Inflammatory macrophage treated with lipopolysaccharide for 4 hours (primary cell): ENCODE results near the gene LKAAEAR1.

ENCODE experiments used
- DNase-seq: peaks from one replicate; pipeline ENCODE4 v3.0.0-alpha.2; 2020

Gene LKAAEAR1

DNA sequence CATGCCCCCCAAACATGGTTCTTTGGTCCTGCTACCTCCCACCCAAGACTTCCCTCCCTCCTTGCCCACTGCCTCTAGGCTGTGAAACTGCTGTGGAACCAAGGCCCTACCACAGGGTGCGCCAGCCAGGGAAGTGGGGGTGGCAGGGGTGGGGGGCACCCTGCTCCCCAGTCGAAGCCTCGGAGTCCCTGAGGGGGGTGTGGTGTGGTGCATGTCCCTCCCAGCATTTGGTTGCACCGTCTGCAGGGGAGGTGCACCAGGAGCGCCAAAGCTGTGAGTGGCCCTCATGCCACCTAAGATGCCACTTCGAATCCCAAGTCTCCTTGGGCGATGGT is 6.7 kb downstream of the LKAAEAR1 start:
- no peak for DNase-seq

DNA sequence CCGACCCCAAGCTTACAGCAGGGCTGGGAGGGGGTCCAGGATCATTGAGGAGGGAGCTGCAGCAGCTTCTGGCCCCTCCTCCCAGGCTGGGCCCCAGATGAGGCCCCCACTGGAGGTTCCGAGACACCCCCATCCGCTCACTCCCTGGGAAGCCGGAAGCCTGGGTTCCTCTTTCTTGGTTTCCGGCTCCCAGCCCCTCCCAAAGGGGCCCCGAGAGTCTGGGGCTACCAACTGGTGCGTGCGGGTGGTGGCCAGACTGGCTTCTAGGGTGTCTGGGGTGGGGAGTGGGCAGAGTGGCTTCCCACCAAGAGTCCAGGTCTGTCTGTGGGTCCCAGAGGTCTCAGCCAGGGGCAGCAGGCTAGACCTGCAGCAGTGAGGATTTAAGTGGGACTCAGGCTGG is 7.1 kb downstream of the LKAAEAR1 start:
- peak; percentile 51 for DNase-seq

DNA sequence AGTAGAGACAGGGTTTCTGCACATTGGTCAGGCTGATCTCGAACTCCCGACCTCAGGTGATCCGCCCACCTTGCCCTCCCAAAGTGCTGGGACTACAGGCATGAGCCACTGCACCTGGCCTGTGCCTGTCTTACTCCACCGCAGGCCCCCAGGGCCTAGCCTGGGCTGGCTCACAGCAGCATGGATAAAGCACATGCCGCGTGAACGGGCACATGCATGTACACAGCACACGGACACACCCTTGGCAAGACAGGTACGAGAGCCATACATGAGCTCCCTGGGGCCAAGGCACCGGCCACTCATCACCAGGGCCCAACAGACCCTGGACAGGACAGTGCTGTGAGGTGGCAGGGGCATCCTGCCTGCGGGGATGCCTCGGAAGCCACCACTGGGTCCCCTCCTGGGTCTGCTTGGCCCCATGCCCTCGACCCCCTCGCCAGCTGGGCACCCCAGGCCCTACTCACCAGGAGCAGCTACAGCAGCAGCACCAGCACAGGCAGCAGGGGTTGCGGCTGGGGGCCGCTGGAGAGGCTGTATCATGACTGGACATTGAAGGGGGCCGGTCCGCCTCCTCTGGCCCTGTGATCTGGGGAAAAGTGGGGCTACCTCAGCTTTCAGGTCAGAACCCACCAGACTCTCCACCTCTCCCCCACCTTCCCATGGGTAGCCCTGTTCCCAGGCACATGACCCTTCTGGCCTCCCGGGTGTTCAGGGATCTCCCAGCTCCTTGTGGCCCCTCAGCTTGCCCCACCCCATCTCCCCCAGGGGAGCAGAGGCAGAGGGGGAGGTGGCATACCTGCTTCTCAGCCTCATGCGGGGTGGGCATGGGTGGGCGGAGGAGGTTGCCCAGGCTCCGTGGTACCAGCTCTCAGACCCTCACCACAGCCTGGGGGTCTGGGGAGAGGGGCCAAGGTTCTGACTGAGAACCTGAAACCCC is 7.9 kb downstream of the LKAAEAR1 start:
- DNase-seq = no peak

DNA sequence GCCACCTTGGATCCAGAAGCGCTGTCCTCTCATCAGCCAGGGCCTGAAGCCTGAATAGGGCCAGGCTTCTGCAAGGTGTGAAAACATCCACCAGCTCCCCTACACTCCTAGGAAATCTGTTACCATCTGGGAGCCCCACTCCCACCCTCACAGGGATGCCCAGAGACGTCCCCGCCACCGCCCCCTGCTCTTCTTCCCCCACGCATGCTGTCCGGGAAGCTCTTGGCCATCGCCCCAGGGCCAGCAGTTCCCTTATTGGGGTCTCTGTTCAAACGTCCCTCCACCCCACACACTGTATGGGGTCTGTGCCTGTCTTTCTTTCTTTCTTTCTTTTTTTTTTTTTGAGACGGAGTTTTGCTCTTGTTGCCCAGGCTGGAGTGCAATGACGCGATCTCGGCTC is 8.6 kb downstream of the LKAAEAR1 start:
- no peak for DNase-seq

DNA sequence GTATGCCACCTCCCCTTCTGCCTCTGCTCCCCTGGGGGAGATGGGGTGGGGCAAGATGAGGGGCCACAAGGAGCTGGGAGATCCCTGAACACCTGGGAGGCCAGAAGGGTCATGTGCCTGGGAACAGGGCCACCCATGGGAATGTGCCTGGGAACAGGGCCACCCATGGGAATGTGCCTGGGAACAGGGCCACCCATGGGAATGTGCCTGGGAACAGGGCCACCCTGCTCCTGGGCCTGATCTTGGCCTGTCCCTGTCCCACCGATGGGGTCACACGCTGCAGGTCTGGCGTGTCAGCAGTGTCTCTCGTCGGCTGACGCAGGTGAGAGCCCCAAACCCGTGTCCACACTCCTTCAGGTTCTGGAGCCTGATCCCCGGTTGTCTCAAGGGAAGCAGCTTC is 9.2 kb downstream of the LKAAEAR1 start:
- DNase-seq = no peak

DNA sequence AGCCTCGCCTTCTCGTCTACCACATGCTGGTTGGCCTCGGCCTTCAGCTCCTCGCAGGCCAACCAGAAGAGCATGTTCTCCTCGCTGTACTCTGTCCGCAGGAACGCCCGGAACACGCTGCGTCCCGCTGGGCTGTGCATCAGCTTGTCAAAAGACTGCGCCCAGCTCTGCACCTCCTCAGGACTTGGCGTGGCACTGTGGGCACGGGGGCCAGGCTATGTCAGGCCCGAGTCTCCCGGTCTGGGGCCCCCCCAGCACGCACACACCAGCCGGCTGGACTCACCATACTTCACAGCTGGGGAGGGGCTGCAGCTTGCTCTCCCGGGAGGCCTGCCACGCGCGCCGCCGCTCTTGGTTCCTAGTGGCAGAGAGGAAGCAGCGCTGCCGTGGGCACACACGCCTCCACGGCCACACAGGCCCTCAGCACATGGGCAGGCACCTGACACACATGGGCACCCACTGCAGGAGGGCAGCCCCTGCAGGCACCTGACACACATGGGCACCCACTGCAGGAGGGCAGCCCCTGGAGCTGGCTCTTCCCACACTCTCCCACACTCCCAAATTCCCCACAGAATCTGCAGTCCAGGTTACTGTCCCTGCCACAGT is 9.9 kb downstream of the LKAAEAR1 start:
- DNase-seq = no peak

DNA sequence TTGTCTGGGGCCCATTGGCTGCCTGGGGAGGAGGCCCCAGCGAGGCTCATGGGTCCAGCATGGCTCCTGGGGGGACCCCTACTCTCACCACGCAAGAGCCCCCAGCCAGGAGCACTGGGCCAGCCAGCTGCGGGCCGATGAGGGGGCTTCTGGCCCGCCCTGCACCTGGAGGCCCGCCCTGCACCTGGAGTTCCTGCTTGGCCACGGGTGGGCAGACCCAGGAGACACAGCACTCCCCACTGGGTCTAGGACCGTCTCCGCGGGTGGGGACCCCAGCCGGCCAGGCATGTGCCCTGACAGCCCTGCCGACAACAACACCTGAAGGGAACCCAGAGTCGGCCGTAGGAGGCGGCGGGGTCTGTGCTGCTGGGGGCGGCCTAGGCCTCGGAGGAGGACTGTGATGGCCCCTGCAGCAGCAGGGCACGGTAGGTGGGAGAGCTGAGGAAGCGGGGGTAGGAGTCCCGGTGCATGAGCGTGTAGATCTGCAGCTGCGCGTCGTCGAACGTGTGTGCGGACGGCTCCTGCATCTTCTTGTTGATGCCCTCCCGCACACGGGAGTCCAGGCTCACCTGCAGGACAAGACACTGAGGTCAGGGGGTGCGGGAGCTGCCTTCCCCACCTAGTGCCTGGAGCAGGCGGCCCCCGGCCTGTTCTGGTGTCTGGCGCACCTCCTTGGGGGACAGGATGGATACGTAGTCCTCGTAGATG is 10.6 kb downstream of the LKAAEAR1 start:
- no peak for DNase-seq

DNA sequence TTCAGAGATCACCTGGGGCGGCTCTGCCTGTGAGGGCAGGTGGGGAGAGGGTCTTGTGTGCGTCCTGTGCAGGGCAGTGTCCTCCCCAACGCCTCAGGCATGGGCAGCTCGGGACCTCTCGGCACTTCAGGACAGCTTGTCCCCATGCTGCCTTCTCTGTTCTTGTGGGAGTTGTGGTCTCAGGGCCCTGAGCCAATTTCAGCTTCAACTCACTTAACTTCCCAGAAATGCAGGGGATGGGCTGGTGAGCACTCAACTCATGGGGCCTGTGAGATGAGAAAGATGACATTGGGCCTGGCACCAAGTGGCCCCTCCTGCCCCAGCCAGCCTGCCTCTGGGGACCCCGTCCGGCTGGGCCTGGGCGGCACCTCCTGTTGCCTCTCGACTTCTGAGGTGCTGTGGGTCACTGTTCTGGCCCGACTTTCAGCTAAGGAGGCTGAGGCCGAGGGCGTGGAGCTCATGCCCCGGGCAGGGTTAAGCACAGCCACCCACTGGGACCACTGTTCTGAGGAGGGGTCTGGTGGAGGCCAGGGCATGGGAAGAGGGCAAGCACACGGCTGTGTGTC is 11.6 kb downstream of the LKAAEAR1 start:
- no peak for DNase-seq

DNA sequence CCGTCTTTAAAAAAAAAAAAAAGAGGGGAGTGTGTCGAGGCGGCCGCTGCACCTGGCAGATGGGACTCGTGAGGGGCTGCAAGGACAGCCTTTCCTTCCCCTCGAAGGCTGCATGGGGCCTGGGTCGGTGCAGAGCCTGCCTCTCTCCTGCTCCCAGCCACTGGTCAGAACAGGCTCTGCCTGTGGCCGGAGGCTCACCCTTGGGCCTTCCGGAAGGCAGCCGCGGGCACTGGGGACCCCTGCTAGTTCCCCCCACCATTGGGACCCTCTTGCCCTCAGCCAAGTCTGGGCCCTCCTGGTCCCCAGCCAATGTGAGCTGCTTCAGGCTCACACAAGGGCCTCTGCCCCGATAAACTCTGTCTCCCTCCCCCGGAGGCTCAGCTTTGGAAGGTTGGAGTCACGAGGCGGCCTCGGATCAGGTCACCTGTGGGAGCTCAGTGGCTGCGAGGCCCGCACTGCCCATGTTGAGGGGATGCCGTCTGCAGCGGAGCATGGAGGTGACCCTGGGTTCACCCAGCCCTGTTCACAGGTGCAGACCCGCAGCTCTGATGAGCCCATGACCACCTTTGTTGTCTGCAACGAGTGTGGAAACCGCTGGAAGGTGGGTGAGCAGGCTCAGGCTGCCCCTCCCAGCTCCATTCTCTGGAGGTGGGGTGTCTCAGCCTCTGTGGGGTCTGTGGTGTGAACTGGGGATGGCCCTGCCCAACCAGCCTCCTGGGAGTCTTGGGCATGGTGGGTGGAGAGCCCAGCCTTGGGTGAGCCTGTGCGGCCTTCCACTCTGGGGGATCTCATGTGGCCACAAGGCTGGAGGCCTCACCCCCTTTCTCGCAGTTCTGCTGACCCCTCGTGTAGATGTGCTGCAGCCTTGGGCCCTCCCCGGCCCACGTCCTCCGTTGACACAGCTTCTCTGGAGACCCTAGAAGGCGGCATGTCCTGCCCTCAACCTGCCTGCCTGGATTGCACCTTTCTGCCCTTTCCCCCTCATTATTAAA is 12.6 kb downstream of the LKAAEAR1 start:
- no peak for DNase-seq

DNA sequence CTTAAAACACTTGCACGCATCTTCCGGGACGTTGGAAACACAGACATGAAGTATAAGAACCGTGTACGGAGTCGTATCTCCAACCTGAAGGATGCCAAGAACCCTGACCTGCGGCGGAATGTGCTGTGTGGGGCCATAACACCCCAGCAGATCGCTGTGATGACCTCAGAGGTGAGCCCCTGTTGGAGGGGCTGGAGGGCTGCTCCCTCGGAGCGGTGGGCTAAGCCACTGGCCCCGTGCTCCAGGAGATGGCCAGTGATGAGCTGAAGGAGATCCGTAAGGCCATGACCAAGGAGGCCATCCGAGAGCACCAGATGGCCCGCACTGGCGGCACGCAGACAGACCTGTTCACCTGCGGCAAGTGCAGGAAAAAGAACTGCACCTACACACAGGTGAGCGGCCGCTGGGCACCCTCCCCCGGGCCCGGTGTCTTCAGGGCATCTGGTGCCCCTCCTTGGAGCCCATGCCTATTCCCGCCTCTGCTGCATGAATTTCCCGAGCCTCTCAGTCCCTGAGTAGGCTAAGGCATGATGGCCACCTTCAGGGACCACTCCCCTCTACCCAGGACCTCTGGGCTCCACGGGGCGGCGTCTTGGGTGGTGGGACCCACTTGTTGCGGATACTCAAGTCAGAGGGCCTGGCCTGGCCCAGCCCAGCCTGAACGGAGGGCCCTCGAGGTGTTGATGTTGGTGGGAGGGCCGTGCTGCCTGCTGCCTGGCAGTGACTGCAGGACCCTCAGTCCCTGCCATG is 13.8 kb downstream of the LKAAEAR1 start:
- DNase-seq = no peak

DNA sequence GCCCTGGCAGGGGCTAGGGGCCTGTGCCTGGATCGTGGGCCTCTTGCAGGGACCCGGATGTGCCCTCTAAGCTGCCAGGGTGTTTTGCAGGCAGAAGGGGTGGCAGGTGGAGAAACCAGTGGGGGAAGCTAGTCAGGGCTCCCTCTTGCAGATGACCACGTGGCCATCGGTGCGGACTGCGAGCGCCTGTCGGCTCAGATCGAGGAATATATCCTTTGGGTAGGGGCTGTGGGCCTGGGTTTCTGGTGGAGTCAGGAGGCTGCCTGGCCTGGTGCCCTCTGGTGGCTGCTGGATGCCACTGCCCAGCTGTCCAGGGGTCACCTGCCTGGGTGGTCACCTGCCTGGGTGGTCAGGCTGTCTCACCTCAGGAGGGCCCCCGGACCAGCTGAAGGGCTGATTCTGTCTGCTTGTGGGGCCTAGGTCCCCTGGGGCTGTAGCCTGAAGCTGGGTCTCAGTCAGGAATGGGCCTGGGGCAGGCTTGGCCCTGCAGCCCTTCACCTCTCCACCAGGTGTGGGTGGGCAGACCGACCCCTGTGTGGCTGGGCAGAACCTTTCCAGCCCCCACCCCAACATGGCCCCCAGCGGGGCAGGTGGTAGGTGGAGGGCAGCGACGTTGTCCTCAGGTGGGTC is 14.5 kb downstream of the LKAAEAR1 start:
- DNase-seq = no peak

DNA sequence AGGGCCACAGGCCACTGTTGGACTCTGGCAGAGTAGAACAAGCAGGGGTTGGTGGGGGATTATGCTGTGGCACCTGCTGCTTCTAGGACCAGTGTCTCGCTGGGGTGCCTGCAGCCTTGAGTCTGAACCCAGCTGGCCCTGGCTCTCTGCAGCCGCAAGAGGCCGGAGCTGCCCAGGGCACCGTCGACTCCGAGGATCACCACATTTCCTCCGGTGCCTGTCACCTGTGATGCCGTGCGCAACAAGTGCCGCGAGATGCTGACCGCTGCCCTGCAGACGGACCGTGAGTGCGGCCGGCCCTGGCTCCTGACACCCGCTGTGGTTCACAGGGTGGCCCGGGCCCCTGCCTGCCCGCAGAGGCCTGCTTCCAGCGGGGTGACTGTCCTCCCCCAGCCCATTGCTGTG is 15.0 kb downstream of the LKAAEAR1 start:
- no peak for DNase-seq

DNA sequence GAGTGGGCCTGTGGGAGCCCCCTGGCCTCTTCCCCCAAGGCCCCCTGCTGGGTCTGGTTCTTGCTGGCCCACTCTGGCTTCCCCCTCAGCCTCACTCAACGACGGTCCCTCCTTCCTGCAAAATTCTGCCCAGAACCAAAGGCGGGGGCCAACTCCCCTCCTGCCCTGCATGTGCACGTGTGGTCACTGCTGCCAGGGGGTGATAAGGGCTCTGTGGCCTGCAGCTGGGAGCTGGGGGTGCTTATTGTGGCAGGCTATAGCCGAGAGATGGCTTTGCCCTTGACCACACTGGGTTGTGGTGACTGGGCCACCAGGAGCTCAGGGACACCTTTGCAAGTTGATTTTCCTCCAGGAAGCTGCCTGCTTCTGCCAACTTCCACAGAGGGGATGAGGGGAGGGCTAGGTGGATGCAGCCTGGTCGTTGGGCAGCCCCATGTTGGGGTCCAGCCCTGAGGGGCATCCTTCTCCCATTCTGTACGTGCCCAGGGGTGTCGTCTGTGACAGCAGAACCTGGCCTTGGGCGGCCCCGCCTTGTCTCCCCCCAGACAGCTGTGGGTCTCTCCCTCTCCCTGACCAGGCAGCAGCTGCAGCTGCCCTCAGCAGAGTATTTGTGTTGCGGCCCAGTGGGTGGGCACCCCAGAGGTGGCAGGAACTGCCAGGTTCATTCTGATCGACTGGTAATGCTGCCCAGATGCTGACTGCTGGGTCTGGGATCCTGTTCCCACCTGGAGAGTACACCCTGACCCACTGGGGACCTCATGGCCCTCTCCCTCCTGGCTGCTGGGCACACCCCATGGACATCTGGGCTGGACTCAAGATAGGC is 15.6 kb downstream of the LKAAEAR1 start:
- DNase-seq = no peak

DNA sequence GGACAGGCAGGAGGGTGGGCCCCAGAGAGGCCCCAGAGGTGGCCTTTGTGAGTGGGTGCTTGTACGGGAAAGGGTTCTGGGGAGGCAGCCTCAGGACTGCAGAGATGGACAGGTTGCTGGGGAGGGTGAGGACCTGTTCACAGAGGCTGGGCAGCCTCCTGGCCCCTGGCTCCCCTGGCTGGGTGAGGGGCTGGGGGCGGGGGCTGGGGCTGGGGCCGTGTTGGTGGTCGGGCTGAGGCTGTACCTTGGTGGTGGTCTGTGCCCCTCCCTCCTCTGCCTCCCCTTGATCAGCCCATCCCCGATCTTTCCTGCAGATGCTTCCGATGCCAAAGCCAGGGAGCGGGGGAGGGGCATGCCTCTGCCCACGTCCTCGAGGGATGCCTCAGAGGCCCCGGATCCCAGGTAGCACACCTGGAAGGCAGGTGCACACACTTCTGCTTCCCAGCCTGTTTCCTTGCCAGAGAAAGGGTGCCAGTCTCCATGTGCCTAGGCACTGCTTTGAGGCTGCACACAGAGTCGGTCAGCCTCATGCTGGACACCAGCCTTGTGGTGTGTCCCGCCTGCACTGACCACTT is 16.4 kb downstream of the LKAAEAR1 start:
- DNase-seq = no peak

DNA sequence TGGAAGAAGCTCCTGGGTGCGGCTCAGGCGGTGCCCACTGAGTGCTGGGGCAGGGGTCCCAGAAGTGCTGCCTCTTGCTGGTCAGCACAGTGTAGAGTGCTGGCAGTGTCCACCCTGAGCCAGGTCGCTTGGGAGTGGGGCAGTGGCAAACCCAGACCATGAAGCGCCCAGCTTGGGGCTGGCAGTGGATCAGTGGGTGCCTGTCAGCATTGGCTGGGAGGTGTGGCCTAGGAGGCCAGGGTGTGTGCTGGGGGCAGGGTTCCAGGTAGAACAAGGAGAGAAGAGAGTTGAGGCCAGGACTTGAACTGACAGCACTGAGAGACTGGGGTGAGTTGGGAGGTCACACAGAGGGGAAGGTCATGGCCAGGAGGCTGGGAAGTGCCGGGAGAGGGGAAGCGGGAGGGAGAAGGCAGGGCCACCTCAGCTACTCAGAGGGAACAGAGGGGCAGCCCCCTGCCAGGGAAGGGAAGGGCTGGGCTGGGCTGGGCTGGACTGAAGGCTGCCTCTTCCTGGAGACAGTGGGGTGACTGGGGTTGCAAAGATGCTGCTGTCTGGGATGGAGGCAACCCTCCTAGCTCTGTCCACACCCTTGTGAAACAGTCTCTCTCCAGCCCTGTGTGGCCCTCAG is 17.1 kb downstream of the LKAAEAR1 start:
- DNase-seq = no peak

DNA sequence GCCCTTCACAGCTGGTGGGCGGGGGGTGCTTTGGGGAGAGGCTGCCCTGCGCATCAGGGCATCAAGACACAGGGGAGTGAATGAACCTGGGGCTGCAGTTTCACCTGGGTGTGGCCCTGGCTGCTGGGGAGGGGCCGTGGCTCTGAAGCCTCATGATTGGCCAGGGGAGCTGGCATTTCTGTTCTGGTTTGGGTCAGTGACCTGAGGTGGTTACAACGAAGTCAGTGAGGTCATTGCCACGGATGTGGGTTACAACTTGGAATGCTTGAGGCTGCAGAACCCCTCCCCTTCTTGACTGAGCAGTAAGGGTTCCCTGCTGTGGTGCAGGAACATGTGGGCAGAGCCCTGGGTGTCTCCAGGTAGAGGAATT is 18.2 kb downstream of the LKAAEAR1 start:
- peak; percentile 44 for DNase-seq

DNA sequence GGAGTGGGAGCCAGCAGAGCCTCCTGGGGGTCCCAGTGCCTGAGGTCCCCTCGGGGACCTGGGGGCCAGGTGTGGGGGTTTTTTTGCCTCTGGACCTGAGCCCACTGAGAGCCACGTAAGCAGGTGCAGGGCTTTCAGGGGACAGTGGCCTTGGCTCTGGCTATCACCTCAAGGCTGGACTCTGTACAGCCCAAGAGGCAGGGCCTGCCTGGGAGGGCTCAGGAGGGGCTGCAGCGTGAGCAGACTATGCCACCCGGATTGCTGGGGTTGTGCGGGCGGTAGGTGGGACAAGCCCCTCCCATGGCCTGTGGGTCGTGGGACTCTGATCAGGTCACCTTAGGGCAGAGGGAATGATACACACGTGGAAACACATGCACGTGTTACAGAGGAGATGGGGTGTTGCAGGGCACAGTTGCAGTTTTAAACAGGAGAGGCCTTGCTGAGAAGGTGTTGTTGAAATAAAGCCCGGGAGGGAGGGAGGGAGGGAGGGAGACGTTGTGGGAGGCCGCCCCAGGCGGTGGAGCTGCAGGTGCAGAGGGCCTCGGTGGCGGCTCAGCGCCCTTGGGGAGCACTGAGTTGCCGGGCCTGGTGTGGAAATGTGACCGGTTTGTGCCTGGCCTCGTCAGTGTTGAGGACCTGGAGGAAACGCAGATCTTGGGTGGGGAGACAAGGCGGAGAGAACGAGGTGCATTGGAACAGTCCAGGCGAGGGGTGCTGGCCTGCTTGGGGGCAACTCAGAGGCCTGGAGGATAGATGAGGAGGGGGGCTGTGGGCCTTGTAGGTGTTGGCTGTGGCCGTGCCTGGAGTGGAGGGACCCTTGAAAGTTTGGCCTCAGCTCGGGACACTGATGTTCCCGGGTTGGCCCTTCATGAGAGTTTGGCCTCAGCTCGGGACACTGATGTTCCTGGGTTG is 18.9 kb downstream of the LKAAEAR1 start:
- DNase-seq = no peak

DNA sequence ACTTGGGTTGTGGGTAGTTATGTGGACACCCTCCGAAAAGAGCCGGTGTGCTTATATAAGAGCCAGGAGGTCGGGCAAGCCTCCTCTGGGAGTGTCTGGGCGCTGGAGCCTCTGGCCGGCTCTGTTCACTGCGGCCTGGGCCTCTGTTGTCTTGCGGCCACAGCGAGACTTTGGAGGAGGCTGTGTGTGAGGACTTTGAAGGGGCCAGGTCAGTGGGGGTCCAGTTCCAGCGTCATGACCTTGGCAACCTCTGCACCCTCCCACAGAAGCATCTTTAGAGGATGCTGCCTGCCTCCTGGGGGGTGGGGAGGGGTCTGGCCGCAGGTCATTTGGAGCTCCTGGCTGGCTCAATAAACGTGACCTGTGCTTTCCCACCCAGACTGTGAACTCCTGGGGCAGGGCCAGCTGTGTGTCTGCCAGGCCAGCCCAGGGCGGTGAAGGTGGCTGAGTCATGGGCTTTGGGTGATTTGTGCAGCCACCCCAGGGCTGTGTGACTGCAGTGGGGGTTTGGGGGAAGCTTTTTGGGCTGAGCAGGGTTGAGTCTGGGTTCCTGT is 20.0 kb downstream of the LKAAEAR1 start:
- DNase-seq = no peak
